SK-N-MC (cell line): Measurements from ENCODE around the gene KATNAL1.

Source experiments
- EZH2 ChIP-seq: fragments of 200-600 bp; sonication (generic); IDR thresholded peaks from one replicate; pipeline ENCODE4 v1.6.1; 2017; ENCODE audit warnings: antibody characterized with exemption
- FOXP2 ChIP-seq: optimal IDR thresholded peaks from 2 replicates; pipeline ENCODE3; 2011; ENCODE audit warnings: mild to moderate bottlenecking, moderate library complexity; ENCODE audit not compliant: insufficient read depth; ENCODE audit errors: extremely low read length, control extremely low read depth
- POLR2AphosphoS5 ChIP-seq: IDR thresholded peaks from 2 replicates; pipeline ENCODE4 v1.6.1; 2012; ENCODE audit warnings: mild to moderate bottlenecking, low read depth, low read length, borderline replicate concordance

GRCh38 chr13:30308548-30308947, 1.2 kb upstream of the KATNAL1 start:
- TF ChIP-seq POLR2AphosphoS5 = no peak
- TF ChIP-seq EZH2 = no peak
- no peak for TF ChIP-seq FOXP2
